Right cardiac atrium (tissue), 5 donors: ENCODE measurements around the gene GPD1L. TPM values are rescaled to one million over a fixed set of nuclear protein-coding genes. Genes with fewer than 3 reads are reported as not detected.

ENCODE experiments used
- ATAC-seq, 2 donors: fragments of 200-7000 bp; cut with Tn5 transposase; one replicate each; pipeline versions ENCODE4 v1.8.0 to v1.9.1; 2020; ENCODE audit warnings: moderate library complexity in 2 of 2, mild to moderate bottlenecking in 1 of 2
- DNase-seq, 3 donors: peaks; one replicate each; pipeline ENCODE4 v3.0.0-alpha.2; 2020
- H3K27ac ChIP-seq: one replicate; pipeline ENCODE4 v1.5.1; 2013; ENCODE audit warnings: mild to moderate bottlenecking, low read length, control low read depth, moderate library complexity
- H3K27me3 ChIP-seq: one replicate; pipeline ENCODE4 v1.6.1; 2013; ENCODE audit not compliant: control insufficient read depth, insufficient read depth
- H3K4me1 ChIP-seq: one replicate; pipeline ENCODE4 v1.6.1; 2013; ENCODE audit warnings: low read length; ENCODE audit not compliant: control insufficient read depth, insufficient read depth
- H3K4me3 ChIP-seq: one replicate; pipeline ENCODE4 v1.5.1; 2013; ENCODE audit warnings: low read length, control low read depth
- H3K9me3 ChIP-seq: one replicate; pipeline ENCODE4 v1.6.1; 2013; ENCODE audit warnings: low read length; ENCODE audit not compliant: control insufficient read depth
- WGBS: extraction: QIAGEN DNeasy Blood & Tissue Kit; methylation state at CpG from one replicate; pipeline ENCODE4 v1.1.7; 2013; 5-methylcytosine and 5-hydroxymethylcytosine counted together
- intact Hi-C, 4 donors: fragments of 100-400 bp; cut with DNase I; formaldehyde crosslinking; loops; one replicate each; pipeline versions ENCODE4 v1.11.0 to v1.14.0; 2022 to 2023
- polyA plus RNA-seq: library from polyadenylated mRNA; stranded (reverse); fragments of 200-250 nt; gene quantifications from one replicate; pipeline ENCODE4 v1.2.3, GENCODE V29; 2013
- total RNA-seq, 4 donors: library from RNA; stranded (reverse); fragmentation: NEBNext Ultra II Directional; extraction: Animal tissue kit (Norgen Biotek cat#: 25700); gene quantifications; one replicate each; pipeline ENCODE4 v1.2.1, GENCODE V29; 2021
- donor health status: healthy with polysubstance abuse.
- donor health status: DM: no; HTN: yes; CAD: no.
- donor health status: DM: no; HTN: no; CAD: no.
- donor health status: DM: no; HTN: yes; CAD: no; lungs with severe emphysema.
- donor health status: DM: yes; HTN: yes; CAD: no.

The GPD1L gene
- total and polyA plus RNA-seq, 5 donors = 139 to 364 (median 319) TPM

GRCh38 chr3:32083702-32084270, 22.6 kb upstream of the GPD1L start:
- H3K9me3 ChIP-seq = no peaks in the 10 kb centered on the region
- ATAC-seq = no peak
- H3K27ac ChIP-seq = no peak overlapping the region
- intact Hi-C loops = no loop called here
- no peak overlapping the region for H3K4me3 ChIP-seq
- no peaks in the 10 kb centered on the region for H3K27me3 ChIP-seq
- peaks cover 3% of the 10 kb centered on the region for H3K4me1 ChIP-seq
- no peak for DNase-seq
- WGBS = 84% methylated on average over 3 of the region's 3 CpGs

GRCh38 chr3:32084870-32085269, 21.6 kb upstream of the GPD1L start:
- ATAC-seq (no peak), DNase-seq (no peak)
- Histone ChIP-seq H3K4me3 (no peak overlapping the region), H3K9me3 (no peaks in the 10 kb centered on the region), H3K27ac (no peak overlapping the region), H3K4me1 (peaks cover 3% of the 10 kb centered on the region), H3K27me3 (no peaks in the 10 kb centered on the region)
- WGBS = 74% methylated on average over 2 of the region's 2 CpGs
- intact Hi-C loops = no loop called here

GRCh38 chr3:32086464-32086863, 20.0 kb upstream of the GPD1L start:
- Histone ChIP-seq H3K27me3 (no peaks in the 10 kb centered on the region), H3K4me1 (peaks cover 3% of the 10 kb centered on the region), H3K27ac (no peak overlapping the region), H3K4me3 (no peak overlapping the region), H3K9me3 (no peaks in the 10 kb centered on the region)
- 95% methylated on average over 1 of the region's 1 CpG for WGBS
- no peak for DNase-seq
- ATAC-seq = no peak
- intact Hi-C loops = no loop called here

GRCh38 chr3:32089476-32089875, 16.9 kb upstream of the GPD1L start:
- Histone ChIP-seq H3K4me1 (no peaks in the 10 kb centered on the region), H3K27me3 (no peaks in the 10 kb centered on the region)

GRCh38 chr3:32093204-32093603, 13.2 kb upstream of the GPD1L start:
- Histone ChIP-seq H3K4me1 (peaks cover 1% of the 10 kb centered on the region), H3K9me3 (no peaks in the 10 kb centered on the region), H3K27me3 (no peaks in the 10 kb centered on the region), H3K4me3 (no peak overlapping the region), H3K27ac (no peak overlapping the region)
- ATAC-seq = no peak
- intact Hi-C loops = no loop called here
- DNase-seq = no peak
- WGBS = 93% methylated on average over 5 of the region's 5 CpGs

More at GRCh38 chr3:32089476-32089875, 16.9 kb upstream of the GPD1L start:
- intact Hi-C loops = no loop called here
- WGBS = 94% methylated on average over 6 of the region's 6 CpGs
- H3K27ac ChIP-seq = no peak overlapping the region
- H3K9me3 ChIP-seq = no peaks in the 10 kb centered on the region
- ATAC-seq = no peak
- DNase-seq = no peak
- no peak overlapping the region for H3K4me3 ChIP-seq

- DNase-seq = no peak
- no peak overlapping the region for H3K4me3 ChIP-seq
- intact Hi-C loops = no loop called here
- H3K27me3 ChIP-seq = no peaks in the 10 kb centered on the region
- 64% methylated on average over 3 of the region's 3 CpGs for WGBS
- no peak for ATAC-seq
- peaks cover 1% of the 10 kb centered on the region for H3K4me1 ChIP-seq
- H3K27ac ChIP-seq = no peak overlapping the region
- no peaks in the 10 kb centered on the region for H3K9me3 ChIP-seq
These were observed 11.0 kb upstream of the GPD1L start for GRCh38 chr3:32095431-32095830.

- ATAC-seq = no peak
- Histone ChIP-seq H3K27ac (no peak overlapping the region), H3K4me1 (peaks cover 1% of the 10 kb centered on the region), H3K4me3 (no peak overlapping the region), H3K9me3 (no peaks in the 10 kb centered on the region), H3K27me3 (no peaks in the 10 kb centered on the region)
- DNase-seq = no peak
- 82% methylated on average over 1 of the region's 1 CpG for WGBS
- intact Hi-C loops = no loop called here
These were observed 8.7 kb upstream of the GPD1L start for GRCh38 chr3:32097768-32098167.

- DNase-seq (no peak), ATAC-seq (no peak)
- Histone ChIP-seq H3K27ac (no peak overlapping the region), H3K4me1 (peaks cover 1% of the 10 kb centered on the region), H3K9me3 (no peaks in the 10 kb centered on the region), H3K4me3 (no peak overlapping the region), H3K27me3 (no peaks in the 10 kb centered on the region)
- 91% methylated on average over 1 of the region's 1 CpG for WGBS
- intact Hi-C loops = no loop called here
These were observed 7.9 kb upstream of the GPD1L start for GRCh38 chr3:32098528-32098927.

- Histone ChIP-seq H3K27ac (no peak overlapping the region), H3K27me3 (no peaks in the 10 kb centered on the region), H3K9me3 (no peaks in the 10 kb centered on the region), H3K4me3 (no peak overlapping the region), H3K4me1 (peaks cover 1% of the 10 kb centered on the region)
- no peak for ATAC-seq
- intact Hi-C loops = loop anchor here in 2 of 4 donors (10.0 kb wide), 1 partner anchor 56 kb away; no protein-coding TSS in a partner anchor
- 82% methylated on average over 5 of the region's 5 CpGs for WGBS
- peak in 2 of 3 donors; percentile 27 to 73 for DNase-seq
These were observed 6.0 kb upstream of the GPD1L start for GRCh38 chr3:32100465-32100864.

- 92% methylated on average over 7 of the region's 7 CpGs for WGBS
- DNase-seq (no peak), ATAC-seq (no peak)
- no peaks in the 10 kb centered on the region for H3K9me3 ChIP-seq
- intact Hi-C loops = loop anchor here in 2 of 4 donors (10.0 kb wide), 1 partner anchor 57 kb away; no protein-coding TSS in a partner anchor
- H3K27me3 ChIP-seq = no peaks in the 10 kb centered on the region
- no peak overlapping the region for H3K4me3 ChIP-seq
- peaks cover 1% of the 10 kb centered on the region for H3K4me1 ChIP-seq
- H3K27ac ChIP-seq = no peak overlapping the region
These were observed 4.1 kb upstream of the GPD1L start for GRCh38 chr3:32102289-32102688.

GRCh38 chr3:32104492-32104891, 1.9 kb upstream of the GPD1L start:
- intact Hi-C loops = loop anchor here in 2 of 4 donors (10.0 kb wide), 1 partner anchor 60 kb away; no protein-coding TSS in a partner anchor
- 98% methylated on average over 4 of the region's 4 CpGs for WGBS
- ATAC-seq (no peak), DNase-seq (no peak)
- Histone ChIP-seq H3K9me3 (no peaks in the 10 kb centered on the region), H3K27ac (no peak overlapping the region), H3K27me3 (no peaks in the 10 kb centered on the region), H3K4me1 (peaks cover 10% of the 10 kb centered on the region), H3K4me3 (no peak overlapping the region)
